RPMI7951 (cell line): Measurements from ENCODE around the gene FBXL17. TPM values are rescaled to one million over a fixed set of nuclear protein-coding genes. Genes with fewer than 3 reads are reported as not detected.

ENCODE experiments used
- DNase-seq: peaks from one replicate; pipeline ENCODE4 v3.0.0-alpha.2; 2012; ENCODE audit warnings: low read depth
- total RNA-seq: library from RNA; depleted of rRNA; stranded (reverse); fragments of >200 nt; shearing (Covaris generic); gene quantifications from 2 replicates; pipeline ENCODE4 v1.2.3, GENCODE V29; 2014

FBXL17 gene
- total RNA-seq, 1 experiment from 2014 or later: 7.0 TPM

DNA sequence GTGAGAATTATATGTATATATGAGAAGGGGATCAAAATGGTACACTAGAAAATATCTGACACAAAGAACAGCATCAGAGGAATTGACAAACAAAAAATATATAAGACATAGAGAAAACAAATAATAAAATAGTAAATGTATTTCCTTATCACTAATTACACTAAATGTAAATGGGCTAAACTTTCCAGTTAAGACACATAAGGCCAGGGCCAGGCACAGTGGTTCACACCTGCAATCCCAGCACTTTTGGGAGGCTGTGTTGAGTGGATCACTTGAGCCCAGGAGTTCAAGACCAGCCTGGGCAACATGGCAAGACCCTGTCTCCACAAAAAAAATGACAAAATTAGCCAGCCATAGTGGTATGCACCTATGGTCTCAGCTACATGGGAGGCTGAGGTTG, 8.5 kb downstream of the FBXL17 start:
- no peak for DNase-seq

GRCh38 chr5:108372369-108372768, 9.5 kb downstream of the FBXL17 start:
- no peak for DNase-seq

- DNase-seq: no peak
Observed at GRCh38 chr5:108371263-108371662, 10.6 kb downstream of the FBXL17 start.

DNA sequence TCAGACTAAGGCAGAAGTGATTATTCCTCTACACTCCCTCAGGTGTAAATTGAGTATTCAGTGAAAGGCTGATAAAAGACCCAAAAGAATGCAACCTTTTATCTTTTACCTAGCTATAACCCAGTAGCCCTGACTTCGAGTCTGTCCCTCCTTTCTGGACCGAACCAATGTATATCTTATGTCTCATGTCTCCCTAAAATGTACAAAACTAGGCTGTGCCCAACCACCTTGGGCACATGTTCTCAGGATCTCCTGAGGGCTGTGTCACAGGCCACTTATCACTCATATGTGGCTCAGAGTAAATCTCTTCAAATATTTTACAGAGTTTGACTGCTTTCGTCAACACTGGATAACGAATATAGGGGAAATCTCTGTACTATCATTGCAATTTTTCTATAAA, 12.7 kb downstream of the FBXL17 start:
- no peak for DNase-seq

- no peak for DNase-seq
Observed at GRCh38 chr5:108367679-108368334, 14.1 kb downstream of the FBXL17 start.

GRCh38 chr5:108366500-108366899, 15.4 kb downstream of the FBXL17 start:
- DNase-seq: no peak

- no peak for DNase-seq
Observed at GRCh38 chr5:108361771-108362170, 20.1 kb downstream of the FBXL17 start.

- DNase-seq: no peak
Observed at GRCh38 chr5:108361239-108361638, 20.7 kb downstream of the FBXL17 start.

- no peak for DNase-seq
Observed at GRCh38 chr5:108360280-108360679, 21.6 kb downstream of the FBXL17 start.

DNA sequence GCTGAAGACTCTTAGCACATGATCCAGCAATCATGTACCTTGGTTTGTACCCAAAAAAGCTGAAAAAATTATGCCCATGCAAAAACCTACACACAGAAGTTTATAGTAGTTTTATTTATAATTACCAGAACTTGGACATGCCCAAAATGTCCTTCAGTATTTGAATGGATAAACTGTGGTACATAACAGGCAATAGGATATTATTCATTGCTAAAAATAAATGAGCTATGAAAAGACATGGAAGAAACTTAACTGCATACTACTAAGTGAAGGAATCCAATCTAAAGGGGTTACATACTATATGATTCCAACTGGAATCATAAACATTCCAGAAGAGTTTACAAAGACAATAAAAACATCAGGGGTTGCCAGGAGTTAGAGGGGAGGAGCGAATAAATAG, 25.6 kb downstream of the FBXL17 start:
- DNase-seq: no peak

- DNase-seq: no peak
Observed at GRCh38 chr5:108353087-108353486, 28.8 kb downstream of the FBXL17 start.

DNA sequence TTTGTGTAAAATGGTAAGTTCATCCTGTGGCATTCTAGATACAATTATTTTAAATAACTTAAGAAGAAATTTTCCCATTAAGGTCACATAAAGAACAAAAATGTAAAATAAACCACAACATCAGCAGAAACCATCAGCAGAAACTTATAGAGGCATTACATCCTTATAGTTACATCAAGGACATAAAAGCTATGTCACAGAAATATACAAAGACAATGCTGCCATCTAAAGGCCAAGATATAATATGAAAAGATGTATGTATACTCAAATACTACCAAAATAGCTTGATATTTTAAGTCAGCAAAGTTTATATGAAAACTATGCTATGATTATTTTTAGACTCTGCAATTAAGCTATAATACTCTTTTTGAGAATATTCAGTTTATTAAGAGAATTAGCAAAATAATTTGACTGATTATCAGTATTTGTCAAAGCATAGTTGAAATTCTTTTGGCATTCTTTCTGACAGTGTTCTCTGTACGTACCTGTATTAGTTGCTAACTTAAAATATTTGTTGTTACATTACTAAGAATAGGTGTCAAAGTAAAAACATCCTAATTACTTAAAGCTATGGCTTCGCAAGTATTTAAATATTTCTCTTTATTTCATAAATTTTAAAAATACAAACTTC, 36.2 kb downstream of the FBXL17 start:
- DNase-seq: peak; percentile 47

DNA sequence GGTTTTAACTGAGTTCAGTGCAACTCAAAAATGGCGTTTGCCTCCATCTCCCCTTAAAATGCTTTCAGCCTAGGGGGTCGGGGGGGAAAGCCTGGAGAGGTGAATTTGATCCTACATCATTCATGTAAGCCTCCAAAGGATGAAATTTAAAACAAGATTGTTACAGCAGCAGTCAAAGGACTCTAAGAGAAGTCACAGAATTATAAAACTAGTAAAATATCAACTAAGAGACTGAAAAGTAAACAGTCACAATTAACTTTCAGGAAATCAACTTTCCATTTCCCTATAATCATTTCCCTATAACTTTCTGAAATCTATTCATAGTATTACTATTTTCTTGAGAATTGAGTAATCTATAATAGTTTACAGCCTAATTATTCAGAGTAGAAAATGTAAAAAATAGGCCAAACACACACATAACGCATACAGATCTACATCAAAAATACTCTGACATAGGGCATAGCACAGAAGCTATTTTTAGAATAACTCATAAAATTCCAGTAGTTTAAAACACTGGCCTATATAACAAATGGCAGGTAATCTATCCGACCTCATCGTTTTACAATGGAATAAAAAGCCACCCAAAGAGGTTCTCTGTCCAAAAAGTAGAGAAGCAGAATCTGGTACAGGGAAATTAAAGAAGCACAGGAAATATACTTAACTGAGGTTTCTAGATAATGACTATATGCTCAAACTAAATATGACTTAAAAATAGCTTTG, 37.6 kb downstream of the FBXL17 start:
- no peak for DNase-seq

DNA sequence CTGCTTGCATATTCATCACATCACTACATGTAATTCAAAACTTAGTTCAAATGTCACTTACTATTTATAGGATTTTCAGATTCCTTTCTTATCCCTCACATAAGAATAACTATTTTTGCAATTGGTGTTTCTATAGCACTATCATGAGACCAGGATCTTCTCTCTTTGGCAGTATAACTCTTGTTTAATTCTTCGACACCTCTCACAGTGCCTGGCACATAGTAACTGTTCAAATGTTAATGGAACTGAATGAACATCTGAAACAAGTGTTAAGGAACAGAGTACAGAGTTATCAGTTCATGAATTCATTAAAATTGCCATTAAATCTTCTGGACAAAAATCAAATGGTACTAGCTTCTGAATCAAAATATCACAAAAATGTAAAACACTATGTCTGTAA, 40.0 kb downstream of the FBXL17 start:
- no peak for DNase-seq

- no peak for DNase-seq
Observed at GRCh38 chr5:108340131-108340530, 41.8 kb downstream of the FBXL17 start.

DNA sequence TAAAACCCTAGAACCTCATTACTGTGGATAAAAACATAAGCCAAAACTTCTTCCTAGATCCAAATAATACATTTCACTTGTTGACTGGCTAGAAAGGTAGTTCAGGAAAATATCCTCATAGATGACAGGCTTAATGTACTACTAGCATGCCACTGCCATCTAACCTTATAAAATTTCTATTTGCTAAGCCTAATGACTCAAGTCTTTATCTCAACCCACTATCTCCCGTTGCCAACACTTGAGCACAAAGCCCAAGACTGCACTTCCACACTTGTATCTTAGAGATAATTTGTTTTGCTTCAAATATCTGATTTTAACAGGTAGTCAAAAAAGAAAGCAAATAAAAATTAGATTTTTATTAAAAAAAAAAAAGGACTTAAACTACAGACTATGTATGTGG, 42.7 kb downstream of the FBXL17 start:
- DNase-seq: no peak

GRCh38 chr5:108334225-108334624, 47.7 kb downstream of the FBXL17 start:
- no peak for DNase-seq

GRCh38 chr5:108326982-108327381, 54.9 kb downstream of the FBXL17 start:
- no peak for DNase-seq

DNA sequence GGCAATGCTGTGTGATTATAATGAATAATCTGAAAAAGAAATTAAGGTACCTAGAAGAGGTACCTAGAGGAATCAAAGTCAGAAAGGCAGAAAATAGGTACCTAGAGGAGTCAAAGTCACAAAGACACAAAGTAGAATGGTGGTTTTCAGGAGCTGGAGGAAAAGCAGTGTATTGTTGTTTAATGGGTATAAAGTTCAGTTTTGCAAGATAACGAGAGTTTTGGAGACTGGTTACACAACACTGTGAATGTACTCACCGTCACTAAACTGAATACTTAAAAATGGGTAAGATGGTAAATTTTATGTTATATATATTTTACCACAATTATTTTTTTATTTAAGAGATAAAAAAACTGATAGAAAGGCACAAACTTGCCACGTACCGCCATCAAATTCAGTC, 57.0 kb downstream of the FBXL17 start:
- DNase-seq: no peak

GRCh38 chr5:108321341-108321740, 60.6 kb downstream of the FBXL17 start:
- DNase-seq: no peak

GRCh38 chr5:108320231-108320630, 61.7 kb downstream of the FBXL17 start:
- DNase-seq: no peak

- DNase-seq: no peak
Observed at GRCh38 chr5:108315829-108316228, 66.1 kb downstream of the FBXL17 start.

- DNase-seq: no peak
Observed at GRCh38 chr5:108312258-108312657, 69.6 kb downstream of the FBXL17 start.
